ENCODE measurements around the gene IKBIP.

- TF ChIP-seq CTCF (IDR thresholded peaks at IDR 0.05) (no peak), POLR2AphosphoS5 (IDR thresholded peaks at IDR 0.05) (no peak)
Observed at GRCh38 chr12:98595243-98595988, 49.2 kb downstream of the IKBIP start.
